ENCODE results near the gene LHCGR. TPM values are rescaled to one million over a fixed set of nuclear protein-coding genes. Genes with fewer than 3 reads are reported as not detected.

Gene LHCGR
- total and polyA plus RNA-seq, 2 of the 4 experiments (the other 2 are of a cell fraction), result 0.10 to 0.18 TPM

DNA sequence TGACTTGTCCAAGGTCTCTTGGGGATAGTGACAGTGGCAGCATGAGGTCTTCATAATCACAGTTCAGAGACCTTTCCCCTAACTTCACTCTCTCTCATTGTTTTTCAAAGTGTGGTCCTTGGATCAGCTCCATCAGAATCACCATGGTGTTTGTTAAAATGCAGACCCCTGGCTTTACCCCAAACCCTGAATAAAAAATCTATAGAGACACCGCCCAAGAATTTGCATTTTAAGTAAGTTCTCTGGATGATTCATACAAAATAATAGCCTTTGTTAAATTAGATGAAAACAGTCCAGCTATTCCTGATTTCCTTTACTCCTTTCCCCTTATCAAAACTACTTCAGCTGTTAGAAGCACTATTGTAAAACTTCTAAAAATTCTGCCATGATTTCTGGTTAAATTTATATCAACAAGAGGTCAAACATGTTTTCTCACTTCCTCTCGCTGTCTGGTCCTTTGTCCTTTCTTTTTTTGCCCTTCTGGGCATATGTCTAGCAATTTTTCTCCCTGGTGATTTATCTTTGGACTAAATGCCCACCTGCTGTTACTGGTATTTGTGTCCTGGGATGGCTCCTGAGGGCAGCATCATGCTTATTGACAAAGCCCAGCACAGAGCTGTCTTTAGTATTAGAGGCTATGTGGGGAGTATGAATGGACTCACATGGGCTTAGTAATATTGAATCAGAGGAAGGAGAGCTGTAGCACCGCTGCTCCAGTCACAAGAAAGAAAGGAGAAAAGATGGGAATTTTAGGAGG lies 63.4 kb downstream of the LHCGR start:
- peak overlapping the region; percentile 65 for H2BK20ac ChIP-seq (ENCODE audit: low read depth, low read length)
- peak overlapping the region; percentile 13; the same call in 1 of the 2 replicates for H2AK5ac ChIP-seq (ENCODE audit: low read depth, low read length)
- H3K9me1 ChIP-seq (ENCODE audit: insufficient read depth, low read length), result no peaks in the 10 kb centered on the region
- no peaks in the 10 kb centered on the region for H3K9me3 ChIP-seq (ENCODE audit: control insufficient read depth, insufficient read depth, low read length)
- H2AK9ac ChIP-seq (replicated peaks; ENCODE audit: low read depth, low read length, poor library complexity), result no peak overlapping the region
- H2BK5ac ChIP-seq (ENCODE audit: low read depth, low read length, poor library complexity, severe bottlenecking), result peak overlapping the region; percentile 35
- TF ChIP-seq RCOR1 (IDR thresholded peaks at IDR 0.05; ENCODE audit: insufficient replicate concordance, low read length) (no peak), MXI1 (IDR thresholded peaks at IDR 0.05; ENCODE audit: borderline replicate concordance, low read depth, low read length) (no peak), CHD1 (IDR thresholded peaks at IDR 0.05; ENCODE audit: low read depth, low read length) (no peak), MAFK (IDR thresholded peaks at IDR 0.05; ENCODE audit: low read depth, low read length) (no peak), POLR2A (IDR thresholded peaks at IDR 0.05; ENCODE audit: low read depth, low read length) (no peak), SMC3 (IDR thresholded peaks at IDR 0.05; ENCODE audit: low read depth, low read length) (no peak), NFE2L2 (IDR thresholded peaks at IDR 0.05; ENCODE audit: low read depth, low read length) (no peak), BHLHE40 (IDR thresholded peaks at IDR 0.05; ENCODE audit: low read depth, low read length) (no peak), CEBPB (IDR thresholded peaks at IDR 0.05; ENCODE audit: low read depth, low read length) (no peak), RAD21 (IDR thresholded peaks at IDR 0.05; ENCODE audit: low read length) (no peak), RFX5 (IDR thresholded peaks at IDR 0.05; ENCODE audit: low read depth, low read length) (no peak), FOS (IDR thresholded peaks at IDR 0.05; ENCODE audit: low read depth, low read length) (no peak)
- TF ChIP-seq, protein P1, sequence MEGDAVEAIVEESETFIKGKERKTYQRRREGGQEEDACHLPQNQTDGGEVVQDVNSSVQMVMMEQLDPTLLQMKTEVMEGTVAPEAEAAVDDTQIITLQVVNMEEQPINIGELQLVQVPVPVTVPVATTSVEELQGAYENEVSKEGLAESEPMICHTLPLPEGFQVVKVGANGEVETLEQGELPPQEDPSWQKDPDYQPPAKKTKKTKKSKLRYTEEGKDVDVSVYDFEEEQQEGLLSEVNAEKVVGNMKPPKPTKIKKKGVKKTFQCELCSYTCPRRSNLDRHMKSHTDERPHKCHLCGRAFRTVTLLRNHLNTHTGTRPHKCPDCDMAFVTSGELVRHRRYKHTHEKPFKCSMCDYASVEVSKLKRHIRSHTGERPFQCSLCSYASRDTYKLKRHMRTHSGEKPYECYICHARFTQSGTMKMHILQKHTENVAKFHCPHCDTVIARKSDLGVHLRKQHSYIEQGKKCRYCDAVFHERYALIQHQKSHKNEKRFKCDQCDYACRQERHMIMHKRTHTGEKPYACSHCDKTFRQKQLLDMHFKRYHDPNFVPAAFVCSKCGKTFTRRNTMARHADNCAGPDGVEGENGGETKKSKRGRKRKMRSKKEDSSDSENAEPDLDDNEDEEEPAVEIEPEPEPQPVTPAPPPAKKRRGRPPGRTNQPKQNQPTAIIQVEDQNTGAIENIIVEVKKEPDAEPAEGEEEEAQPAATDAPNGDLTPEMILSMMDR (conservative IDR thresholded peaks at IDR 0.05; ENCODE audit: low read depth, low read length), result no peak
- TF ChIP-seq, protein P2, sequence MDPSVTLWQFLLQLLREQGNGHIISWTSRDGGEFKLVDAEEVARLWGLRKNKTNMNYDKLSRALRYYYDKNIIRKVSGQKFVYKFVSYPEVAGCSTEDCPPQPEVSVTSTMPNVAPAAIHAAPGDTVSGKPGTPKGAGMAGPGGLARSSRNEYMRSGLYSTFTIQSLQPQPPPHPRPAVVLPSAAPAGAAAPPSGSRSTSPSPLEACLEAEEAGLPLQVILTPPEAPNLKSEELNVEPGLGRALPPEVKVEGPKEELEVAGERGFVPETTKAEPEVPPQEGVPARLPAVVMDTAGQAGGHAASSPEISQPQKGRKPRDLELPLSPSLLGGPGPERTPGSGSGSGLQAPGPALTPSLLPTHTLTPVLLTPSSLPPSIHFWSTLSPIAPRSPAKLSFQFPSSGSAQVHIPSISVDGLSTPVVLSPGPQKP (IDR thresholded peaks at IDR 0.05; ENCODE audit: borderline replicate concordance, low read depth, low read length), result no peak
- TF ChIP-seq, protein P3, sequence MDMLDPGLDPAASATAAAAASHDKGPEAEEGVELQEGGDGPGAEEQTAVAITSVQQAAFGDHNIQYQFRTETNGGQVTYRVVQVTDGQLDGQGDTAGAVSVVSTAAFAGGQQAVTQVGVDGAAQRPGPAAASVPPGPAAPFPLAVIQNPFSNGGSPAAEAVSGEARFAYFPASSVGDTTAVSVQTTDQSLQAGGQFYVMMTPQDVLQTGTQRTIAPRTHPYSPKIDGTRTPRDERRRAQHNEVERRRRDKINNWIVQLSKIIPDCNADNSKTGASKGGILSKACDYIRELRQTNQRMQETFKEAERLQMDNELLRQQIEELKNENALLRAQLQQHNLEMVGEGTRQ (IDR thresholded peaks at IDR 0.05; ENCODE audit: low read depth, low read length), result no peak
- peak overlapping the region in 1 of 2 experiments; percentile 40; a peak in 1 of 4 replicates for H4K8ac ChIP-seq (ENCODE audit: low read depth in 2 of 2, low read length in 2 of 2)
- DNase-seq (no peak), ATAC-seq (ENCODE audit: low read depth) (no peak)
- intact Hi-C loops (cut with micrococcal nuclease) (loop anchor here (5.0 kb wide), 1 partner anchor 90 kb away; no protein-coding TSS in a partner anchor), in situ Hi-C loops (cut with MboI; ENCODE audit: low sequenced_read_pairs) (no loop called here), dilution Hi-C loops (cut with HindIII; ENCODE audit: low sequenced_read_pairs, unreplicated experiment) (no loop called here)
- H2BK120ac ChIP-seq (ENCODE audit: low read depth, low read length), result peak overlapping the region; percentile 96
- H3K27ac ChIP-seq (ENCODE audit: insufficient read depth, low read length), result no peak overlapping the region
- H3K4me3 ChIP-seq (ENCODE audit: insufficient read depth, low read depth, low read length), result no peak overlapping the region
- WGBS, 2 experiments (ENCODE audit: extremely low coverage in 2 of 2, insufficient read length in 1 of 2), result 88% methylated on average over 1 of the region's 3 CpGs; no CpG with 5 or more reads in 1 of the 2 experiments
- POLR2A ChIA-PET (ENCODE audit: unreplicated experiment), result no interaction called here
- no peaks in the 10 kb centered on the region for H4K20me1 ChIP-seq (ENCODE audit: insufficient read depth, low read length)
- H3K27me3 ChIP-seq (ENCODE audit: control insufficient read depth, insufficient read depth, low read length), result no peaks in the 10 kb centered on the region
- no peaks in the 10 kb centered on the region for H3K36me3 ChIP-seq (ENCODE audit: control insufficient read depth, insufficient read depth, low read length)
- BruUV-seq (replicated peaks), result no TSS peak
- peak overlapping the region; percentile 62; the same call in 1 of the 2 replicates for H3K18ac ChIP-seq (ENCODE audit: low read depth, low read length)
- H3K9ac ChIP-seq (ENCODE audit: low read depth, low read length), result no peak overlapping the region
- no peak overlapping the region; the same call in 1 of the 2 replicates for H3K14ac ChIP-seq (replicated peaks; ENCODE audit: low read depth, low read length)
- peak overlapping the region; percentile 48; the same call in 1 of the 3 replicates for H2BK15ac ChIP-seq (ENCODE audit: low read depth, low read length)
- H3K4ac ChIP-seq (ENCODE audit: low read depth, low read length), result peak overlapping the region; percentile 55
- H4K5ac ChIP-seq (ENCODE audit: low read depth, low read length), result peak overlapping the region; percentile 55; the same call in 1 of the 2 replicates
- no peak overlapping the region for H3K23ac ChIP-seq (ENCODE audit: low read depth, low read length)
- CTCF ChIA-PET, result no interaction called here
- H3K4me2 ChIP-seq (ENCODE audit: low read depth, low read length), result no peak overlapping the region
- H4K91ac ChIP-seq (ENCODE audit: insufficient read depth, low read depth, low read length), result no peak overlapping the region
- no peaks in the 10 kb centered on the region for H3K79me1 ChIP-seq (ENCODE audit: low read depth in 1 of 2, low read length in 2 of 2)
- no peak overlapping the region for H2AFZ ChIP-seq (replicated peaks; ENCODE audit: low read length, poor library complexity)
- H3K4me1 ChIP-seq (ENCODE audit: control insufficient read depth, insufficient read depth, low read length), result peaks cover 4% of the 10 kb centered on the region; the same call in 1 of the 2 replicates
- H3K56ac ChIP-seq (ENCODE audit: extremely low read depth, insufficient read depth, low read length), result no peak overlapping the region
